Measurements from ENCODE around the gene MRGPRX2. TPM values are rescaled to one million over a fixed set of nuclear protein-coding genes. Genes with fewer than 3 reads are reported as not detected.

Gene MRGPRX2
- total and polyA plus RNA-seq, 2 of the 13 experiments (the other 11 are each of a cell fraction or from before 2014, with no cell fraction given): not detected

GRCh38 chr11:19077965-19078364 is 17.4 kb upstream of the MRGPRX2 start:
- Histone ChIP-seq H3K27me3 (ENCODE audit: control insufficient read depth in 1 of 2, insufficient read depth in 2 of 2, low read length in 2 of 2) (peaks cover 2 to 5% of the 10 kb centered on the region in 2 experiments; a peak in 1 of 5 replicates), H2AFZ (ENCODE audit: low read length) (no peak overlapping the region), H3K4me2 (ENCODE audit: low read depth, low read length) (no peak overlapping the region)

More at GRCh38 chr11:19077965-19078364, 17.4 kb upstream of the MRGPRX2 start:
- FAIRE-seq (no peak), DNase-seq (ENCODE audit: low spot score) (no peak), ATAC-seq (no peak)
- H4K20me1 ChIP-seq (ENCODE audit: insufficient read depth, low read length): no peaks in the 10 kb centered on the region
- POLR2A ChIA-PET: no interaction called here
- H3K9ac ChIP-seq (ENCODE audit: insufficient read depth, low read depth, low read length): no peak overlapping the region
- H3K79me2 ChIP-seq (ENCODE audit: insufficient read depth, low read length): no peaks in the 10 kb centered on the region
- no peak overlapping the region for H3K27ac ChIP-seq (ENCODE audit: extremely low read length, insufficient read depth, low read length)
- H3K9me3 ChIP-seq (ENCODE audit: low read length): no peaks in the 10 kb centered on the region
- intact Hi-C loops (cut with micrococcal nuclease; ENCODE audit: unreplicated experiment) (loop anchor here (10.0 kb wide), 1 partner anchor 177 kb away; no protein-coding TSS in a partner anchor), in situ Hi-C loops (cut with HindIII; ENCODE audit: extremely low pct_ligation_motif_present, low pct_unique_long_range_greater_than_20kb) (loop anchor here (10.0 kb wide), 2 partner anchors 657 to 827 kb away; no protein-coding TSS in a partner anchor)
- no peaks in the 10 kb centered on the region for H3K36me3 ChIP-seq (replicated peaks in 1 of 2; ENCODE audit: control insufficient read depth in 1 of 2, insufficient read depth in 2 of 2, low read length in 2 of 2)
- no peak overlapping the region for H3K4me3 ChIP-seq (replicated peaks in 1 of 3; ENCODE audit: insufficient read depth in 1 of 3, low read depth in 2 of 3, low read length in 3 of 3)
- CTCF ChIA-PET (ENCODE audit: low intra/inter-chr PET ratio, low total read pairs): no interaction called here
- H3K4me1 ChIP-seq (ENCODE audit: insufficient read depth, low read length): peaks cover 5% of the 10 kb centered on the region; the same call in 1 of the 2 replicates
- no peak for TF ChIP-seq PLRG1 (conservative IDR thresholded peaks at IDR 0.05)
- no peak for TF ChIP-seq RCOR2 (CRISPR knock-in tag; IDR thresholded peaks at IDR 0.05)
- TF ChIP-seq ZNF83 (CRISPR knock-in tag; IDR thresholded peaks at IDR 0.05; ENCODE audit: borderline replicate concordance): no peak
- no peak for TF ChIP-seq ZNF816 (CRISPR knock-in tag; IDR thresholded peaks at IDR 0.05; ENCODE audit: borderline replicate concordance)
- TF ChIP-seq, protein P1, sequence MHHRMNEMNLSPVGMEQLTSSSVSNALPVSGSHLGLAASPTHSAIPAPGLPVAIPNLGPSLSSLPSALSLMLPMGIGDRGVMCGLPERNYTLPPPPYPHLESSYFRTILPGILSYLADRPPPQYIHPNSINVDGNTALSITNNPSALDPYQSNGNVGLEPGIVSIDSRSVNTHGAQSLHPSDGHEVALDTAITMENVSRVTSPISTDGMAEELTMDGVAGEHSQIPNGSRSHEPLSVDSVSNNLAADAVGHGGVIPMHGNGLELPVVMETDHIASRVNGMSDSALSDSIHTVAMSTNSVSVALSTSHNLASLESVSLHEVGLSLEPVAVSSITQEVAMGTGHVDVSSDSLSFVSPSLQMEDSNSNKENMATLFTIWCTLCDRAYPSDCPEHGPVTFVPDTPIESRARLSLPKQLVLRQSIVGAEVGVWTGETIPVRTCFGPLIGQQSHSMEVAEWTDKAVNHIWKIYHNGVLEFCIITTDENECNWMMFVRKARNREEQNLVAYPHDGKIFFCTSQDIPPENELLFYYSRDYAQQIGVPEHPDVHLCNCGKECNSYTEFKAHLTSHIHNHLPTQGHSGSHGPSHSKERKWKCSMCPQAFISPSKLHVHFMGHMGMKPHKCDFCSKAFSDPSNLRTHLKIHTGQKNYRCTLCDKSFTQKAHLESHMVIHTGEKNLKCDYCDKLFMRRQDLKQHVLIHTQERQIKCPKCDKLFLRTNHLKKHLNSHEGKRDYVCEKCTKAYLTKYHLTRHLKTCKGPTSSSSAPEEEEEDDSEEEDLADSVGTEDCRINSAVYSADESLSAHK (CRISPR knock-in tag; IDR thresholded peaks at IDR 0.05; ENCODE audit: borderline replicate concordance): no peak
- TF ChIP-seq YY1 (IDR thresholded peaks at IDR 0.05; ENCODE audit: insufficient read depth, insufficient replicate concordance, low read depth, low read length): no peak
- no peak for TF ChIP-seq ZNF720 (CRISPR knock-in tag; IDR thresholded peaks at IDR 0.05)
- TF ChIP-seq, protein P2, sequence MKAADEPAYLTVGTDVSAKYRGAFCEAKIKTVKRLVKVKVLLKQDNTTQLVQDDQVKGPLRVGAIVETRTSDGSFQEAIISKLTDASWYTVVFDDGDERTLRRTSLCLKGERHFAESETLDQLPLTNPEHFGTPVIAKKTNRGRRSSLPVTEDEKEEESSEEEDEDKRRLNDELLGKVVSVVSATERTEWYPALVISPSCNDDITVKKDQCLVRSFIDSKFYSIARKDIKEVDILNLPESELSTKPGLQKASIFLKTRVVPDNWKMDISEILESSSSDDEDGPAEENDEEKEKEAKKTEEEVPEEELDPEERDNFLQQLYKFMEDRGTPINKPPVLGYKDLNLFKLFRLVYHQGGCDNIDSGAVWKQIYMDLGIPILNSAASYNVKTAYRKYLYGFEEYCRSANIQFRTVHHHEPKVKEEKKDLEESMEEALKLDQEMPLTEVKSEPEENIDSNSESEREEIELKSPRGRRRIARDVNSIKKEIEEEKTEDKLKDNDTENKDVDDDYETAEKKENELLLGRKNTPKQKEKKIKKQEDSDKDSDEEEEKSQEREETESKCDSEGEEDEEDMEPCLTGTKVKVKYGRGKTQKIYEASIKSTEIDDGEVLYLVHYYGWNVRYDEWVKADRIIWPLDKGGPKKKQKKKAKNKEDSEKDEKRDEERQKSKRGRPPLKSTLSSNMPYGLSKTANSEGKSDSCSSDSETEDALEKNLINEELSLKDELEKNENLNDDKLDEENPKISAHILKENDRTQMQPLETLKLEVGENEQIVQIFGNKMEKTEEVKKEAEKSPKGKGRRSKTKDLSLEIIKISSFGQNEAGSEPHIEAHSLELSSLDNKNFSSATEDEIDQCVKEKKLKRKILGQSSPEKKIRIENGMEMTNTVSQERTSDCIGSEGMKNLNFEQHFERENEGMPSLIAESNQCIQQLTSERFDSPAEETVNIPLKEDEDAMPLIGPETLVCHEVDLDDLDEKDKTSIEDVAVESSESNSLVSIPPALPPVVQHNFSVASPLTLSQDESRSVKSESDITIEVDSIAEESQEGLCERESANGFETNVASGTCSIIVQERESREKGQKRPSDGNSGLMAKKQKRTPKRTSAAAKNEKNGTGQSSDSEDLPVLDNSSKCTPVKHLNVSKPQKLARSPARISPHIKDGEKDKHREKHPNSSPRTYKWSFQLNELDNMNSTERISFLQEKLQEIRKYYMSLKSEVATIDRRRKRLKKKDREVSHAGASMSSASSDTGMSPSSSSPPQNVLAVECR (CRISPR knock-in tag; IDR thresholded peaks at IDR 0.05; ENCODE audit: borderline replicate concordance): no peak
- TF ChIP-seq, protein P3, sequence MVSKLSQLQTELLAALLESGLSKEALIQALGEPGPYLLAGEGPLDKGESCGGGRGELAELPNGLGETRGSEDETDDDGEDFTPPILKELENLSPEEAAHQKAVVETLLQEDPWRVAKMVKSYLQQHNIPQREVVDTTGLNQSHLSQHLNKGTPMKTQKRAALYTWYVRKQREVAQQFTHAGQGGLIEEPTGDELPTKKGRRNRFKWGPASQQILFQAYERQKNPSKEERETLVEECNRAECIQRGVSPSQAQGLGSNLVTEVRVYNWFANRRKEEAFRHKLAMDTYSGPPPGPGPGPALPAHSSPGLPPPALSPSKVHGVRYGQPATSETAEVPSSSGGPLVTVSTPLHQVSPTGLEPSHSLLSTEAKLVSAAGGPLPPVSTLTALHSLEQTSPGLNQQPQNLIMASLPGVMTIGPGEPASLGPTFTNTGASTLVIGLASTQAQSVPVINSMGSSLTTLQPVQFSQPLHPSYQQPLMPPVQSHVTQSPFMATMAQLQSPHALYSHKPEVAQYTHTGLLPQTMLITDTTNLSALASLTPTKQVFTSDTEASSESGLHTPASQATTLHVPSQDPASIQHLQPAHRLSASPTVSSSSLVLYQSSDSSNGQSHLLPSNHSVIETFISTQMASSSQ (IDR thresholded peaks at IDR 0.05; ENCODE audit: low read depth): no peak
- TF ChIP-seq, protein P3 (CRISPR knock-in tag; IDR thresholded peaks at IDR 0.05; ENCODE audit: borderline replicate concordance): no peak
- TF ChIP-seq CREM (IDR thresholded peaks at IDR 0.05): no peak
- no peak for TF ChIP-seq CREM (CRISPR knock-in tag; IDR thresholded peaks at IDR 0.05)
- TF ChIP-seq ZNF546 (CRISPR knock-in tag; conservative IDR thresholded peaks at IDR 0.05): no peak
- TF ChIP-seq MAFG (CRISPR knock-in tag; IDR thresholded peaks at IDR 0.05): no peak
- no peak for TF ChIP-seq ZSCAN31 (CRISPR knock-in tag; IDR thresholded peaks at IDR 0.05; ENCODE audit: low read depth)
- no TSS peak for BruUV-seq (replicated peaks)
